ENCODE results near the gene GP9. TPM values are rescaled to one million over a fixed set of nuclear protein-coding genes. Genes with fewer than 3 reads are reported as not detected.

GP9 gene
- total and polyA plus RNA-seq, 9 of the 15 experiments (the other 6 are each of a cell fraction or from before 2014, with no cell fraction given), result not detected

DNA sequence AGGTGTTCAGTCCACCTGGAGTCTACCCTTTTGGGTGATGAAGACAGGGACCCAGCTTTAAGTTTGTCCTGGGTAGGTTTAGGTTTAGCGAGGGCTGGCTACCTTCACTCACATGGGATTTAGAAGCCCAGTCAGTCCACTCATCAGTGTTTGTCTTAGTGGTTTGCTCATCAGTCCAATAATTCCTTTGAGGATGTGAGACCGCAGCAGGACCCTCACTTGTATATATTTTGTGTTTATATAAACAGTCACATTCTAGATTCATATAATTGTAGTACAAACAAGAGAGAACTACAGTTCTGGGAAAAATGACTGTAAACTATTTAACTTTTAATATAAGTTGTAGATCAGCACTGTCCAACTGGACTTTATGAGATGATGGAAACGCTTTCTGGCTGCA, 41.3 kb upstream of the GP9 start (continued):
- no peak for TF ChIP-seq ZNF124 (CRISPR knock-in tag; IDR thresholded peaks at IDR 0.05)
- TF ChIP-seq, protein P1, sequence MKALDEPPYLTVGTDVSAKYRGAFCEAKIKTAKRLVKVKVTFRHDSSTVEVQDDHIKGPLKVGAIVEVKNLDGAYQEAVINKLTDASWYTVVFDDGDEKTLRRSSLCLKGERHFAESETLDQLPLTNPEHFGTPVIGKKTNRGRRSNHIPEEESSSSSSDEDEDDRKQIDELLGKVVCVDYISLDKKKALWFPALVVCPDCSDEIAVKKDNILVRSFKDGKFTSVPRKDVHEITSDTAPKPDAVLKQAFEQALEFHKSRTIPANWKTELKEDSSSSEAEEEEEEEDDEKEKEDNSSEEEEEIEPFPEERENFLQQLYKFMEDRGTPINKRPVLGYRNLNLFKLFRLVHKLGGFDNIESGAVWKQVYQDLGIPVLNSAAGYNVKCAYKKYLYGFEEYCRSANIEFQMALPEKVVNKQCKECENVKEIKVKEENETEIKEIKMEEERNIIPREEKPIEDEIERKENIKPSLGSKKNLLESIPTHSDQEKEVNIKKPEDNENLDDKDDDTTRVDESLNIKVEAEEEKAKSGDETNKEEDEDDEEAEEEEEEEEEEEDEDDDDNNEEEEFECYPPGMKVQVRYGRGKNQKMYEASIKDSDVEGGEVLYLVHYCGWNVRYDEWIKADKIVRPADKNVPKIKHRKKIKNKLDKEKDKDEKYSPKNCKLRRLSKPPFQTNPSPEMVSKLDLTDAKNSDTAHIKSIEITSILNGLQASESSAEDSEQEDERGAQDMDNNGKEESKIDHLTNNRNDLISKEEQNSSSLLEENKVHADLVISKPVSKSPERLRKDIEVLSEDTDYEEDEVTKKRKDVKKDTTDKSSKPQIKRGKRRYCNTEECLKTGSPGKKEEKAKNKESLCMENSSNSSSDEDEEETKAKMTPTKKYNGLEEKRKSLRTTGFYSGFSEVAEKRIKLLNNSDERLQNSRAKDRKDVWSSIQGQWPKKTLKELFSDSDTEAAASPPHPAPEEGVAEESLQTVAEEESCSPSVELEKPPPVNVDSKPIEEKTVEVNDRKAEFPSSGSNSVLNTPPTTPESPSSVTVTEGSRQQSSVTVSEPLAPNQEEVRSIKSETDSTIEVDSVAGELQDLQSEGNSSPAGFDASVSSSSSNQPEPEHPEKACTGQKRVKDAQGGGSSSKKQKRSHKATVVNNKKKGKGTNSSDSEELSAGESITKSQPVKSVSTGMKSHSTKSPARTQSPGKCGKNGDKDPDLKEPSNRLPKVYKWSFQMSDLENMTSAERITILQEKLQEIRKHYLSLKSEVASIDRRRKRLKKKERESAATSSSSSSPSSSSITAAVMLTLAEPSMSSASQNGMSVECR (CRISPR knock-in tag; IDR thresholded peaks at IDR 0.05), result no peak
- TF ChIP-seq XRCC5 (IDR thresholded peaks at IDR 0.05; ENCODE audit: low read depth, low read length), result no peak

DNA sequence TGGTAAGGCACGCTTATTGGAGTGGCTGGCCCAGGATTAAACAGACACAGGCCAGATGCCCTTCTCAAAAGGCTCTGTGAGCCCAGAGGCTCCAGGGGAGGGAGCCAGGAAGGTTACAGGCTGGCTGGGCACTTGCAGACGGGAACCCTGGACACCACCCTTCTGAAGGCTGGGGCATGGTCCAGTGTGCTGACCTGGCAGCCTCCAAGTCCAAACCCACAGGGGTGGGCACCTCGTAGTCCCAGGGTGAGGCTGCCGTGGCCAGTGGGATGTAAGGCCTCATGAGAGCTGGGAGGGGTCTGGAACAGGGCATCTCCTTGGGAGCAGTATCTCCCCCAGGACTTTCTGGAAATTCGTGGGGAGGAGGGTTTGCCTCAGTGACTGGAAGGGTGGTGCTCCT, 39.9 kb upstream of the GP9 start:
- Histone ChIP-seq H3K27me3 (ENCODE audit: control insufficient read depth in 2 of 2, insufficient read depth in 2 of 2, low read length in 2 of 2) (no peaks in the 10 kb centered on the region), H3K9me1 (ENCODE audit: control insufficient read depth, insufficient read depth, low read length) (no peaks in the 10 kb centered on the region), H3K9me3 (replicated peaks; ENCODE audit: control insufficient read depth, insufficient read depth, low read depth, low read length) (no peaks in the 10 kb centered on the region), H3K4me1 (replicated peaks in 1 of 2; ENCODE audit: control insufficient read depth in 2 of 2, insufficient read depth in 2 of 2, low read length in 2 of 2) (peaks cover 22 to 33% of the 10 kb centered on the region in 2 experiments), H3K4me2 (ENCODE audit: insufficient read depth, low read length) (no peak overlapping the region), H3K79me2 (ENCODE audit: control insufficient read depth, insufficient read depth, low read length) (no peaks in the 10 kb centered on the region), H3K9ac (ENCODE audit: insufficient read depth in 1 of 2, low read depth in 2 of 2, low read length in 2 of 2) (no peak overlapping the region), H4K20me1 (replicated peaks; ENCODE audit: control insufficient read depth, insufficient read depth, low read length) (0 out of 2 replicates have a peak, but pooled peaks cover 10% of the 10 kb centered on the region), H3K27ac (ENCODE audit: extremely low read depth, low read depth, low read length) (no peak overlapping the region), H2AFZ (ENCODE audit: low read depth, low read length) (no peak overlapping the region), H3K36me3 (ENCODE audit: control insufficient read depth, insufficient read depth, low read length) (no peaks in the 10 kb centered on the region), H3K4me3 (no peak overlapping the region)
- no peak for DNase-seq (ENCODE audit: extremely low read depth in 1 of 4, low spot score in 3 of 4)
- WGBS (ENCODE audit: insufficient coverage, low coverage, missing lambda C conversion rate), result 24% methylated on average over 5 of the region's 5 CpGs
- ATAC-seq, result no peak
- intact Hi-C loops (cut with micrococcal nuclease), result loop anchor here (10.0 kb wide), 1 partner anchor 64 kb away; no protein-coding TSS in a partner anchor
- in situ Hi-C loops (cut with MboI), result no loop called here
- FAIRE-seq, result no peak
- no TSS peak for BruUV-seq (replicated peaks)
- ChIA-PET CTCF (ENCODE audit: low intra/inter-chr PET ratio) (no interaction called here), POLR2A (no interaction called here)
- TF ChIP-seq ZNF124 (CRISPR knock-in tag; IDR thresholded peaks at IDR 0.05), result no peak
- TF ChIP-seq ZNF239 (CRISPR knock-in tag; IDR thresholded peaks at IDR 0.05), result no peak
- no peak for TF ChIP-seq ZNF143 (CRISPR knock-in tag; IDR thresholded peaks at IDR 0.05)
- TF ChIP-seq HDGF (IDR thresholded peaks at IDR 0.05), result no peak
- no peak for TF ChIP-seq HIVEP1 (CRISPR knock-in tag; IDR thresholded peaks at IDR 0.05)
- no peak for TF ChIP-seq HSF4 (CRISPR knock-in tag; IDR thresholded peaks at IDR 0.05; ENCODE audit: borderline replicate concordance)
- no peak for TF ChIP-seq MTF1 (CRISPR knock-in tag; IDR thresholded peaks at IDR 0.05; ENCODE audit: borderline replicate concordance)
- TF ChIP-seq, protein P2, sequence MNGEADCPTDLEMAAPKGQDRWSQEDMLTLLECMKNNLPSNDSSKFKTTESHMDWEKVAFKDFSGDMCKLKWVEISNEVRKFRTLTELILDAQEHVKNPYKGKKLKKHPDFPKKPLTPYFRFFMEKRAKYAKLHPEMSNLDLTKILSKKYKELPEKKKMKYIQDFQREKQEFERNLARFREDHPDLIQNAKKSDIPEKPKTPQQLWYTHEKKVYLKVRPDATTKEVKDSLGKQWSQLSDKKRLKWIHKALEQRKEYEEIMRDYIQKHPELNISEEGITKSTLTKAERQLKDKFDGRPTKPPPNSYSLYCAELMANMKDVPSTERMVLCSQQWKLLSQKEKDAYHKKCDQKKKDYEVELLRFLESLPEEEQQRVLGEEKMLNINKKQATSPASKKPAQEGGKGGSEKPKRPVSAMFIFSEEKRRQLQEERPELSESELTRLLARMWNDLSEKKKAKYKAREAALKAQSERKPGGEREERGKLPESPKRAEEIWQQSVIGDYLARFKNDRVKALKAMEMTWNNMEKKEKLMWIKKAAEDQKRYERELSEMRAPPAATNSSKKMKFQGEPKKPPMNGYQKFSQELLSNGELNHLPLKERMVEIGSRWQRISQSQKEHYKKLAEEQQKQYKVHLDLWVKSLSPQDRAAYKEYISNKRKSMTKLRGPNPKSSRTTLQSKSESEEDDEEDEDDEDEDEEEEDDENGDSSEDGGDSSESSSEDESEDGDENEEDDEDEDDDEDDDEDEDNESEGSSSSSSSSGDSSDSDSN (IDR thresholded peaks at IDR 0.05; ENCODE audit: borderline replicate concordance in 1 of 2, low read depth in 2 of 2, low read length in 2 of 2), result no peak
- TF ChIP-seq SUPT5H (IDR thresholded peaks at IDR 0.05), result no peak
- no peak for TF ChIP-seq CHD1 (IDR thresholded peaks at IDR 0.05; ENCODE audit: low read length)
- TF ChIP-seq EGR1 (conservative IDR thresholded peaks at IDR 0.05), result no peak
- TF ChIP-seq POLR3G (IDR thresholded peaks at IDR 0.05; ENCODE audit: extremely low read depth, insufficient read length, insufficient replicate concordance), result no peak
- no peak for TF ChIP-seq RBM39 (optimal IDR thresholded peaks at IDR 0.05; ENCODE audit: low read depth, low read length)
- TF ChIP-seq TOE1 (IDR thresholded peaks at IDR 0.05; ENCODE audit: borderline replicate concordance), result no peak
- TF ChIP-seq TOE1 (CRISPR knock-in tag; IDR thresholded peaks at IDR 0.05; ENCODE audit: borderline replicate concordance, low read depth), result no peak
